IMR-90 (cell line): ENCODE results near the gene SBK3. TPM values are rescaled to one million over a fixed set of nuclear protein-coding genes. Genes with fewer than 3 reads are reported as not detected.

Experiments
- ATAC-seq: fragments of 200-7000 bp; cut with Tn5 transposase; 2 replicates; pipeline ENCODE4 v1.9.1; 2020; ENCODE audit warnings: low read depth, mild to moderate bottlenecking, moderate library complexity
- BruUV-seq: library from RNA; stranded (reverse); fragments of 400-500 nt; replicated peaks from 2 replicates; lab custom pipeline; 2021; lab: Mats Ljungman, UMichigan
- CTCF ChIA-PET: fragments of 300-600 bp; formaldehyde crosslinking; extraction: SDS; loops from one replicate; lab custom pipeline; 2021; ENCODE audit warnings: antibody characterized with exemption; lab: Yijun Ruan, JAX
- POLR2A ChIA-PET: fragments of 300-600 bp; sonication (Branson Sonifier 250); formaldehyde crosslinking; loops from one replicate; lab custom pipeline; 2022; ENCODE audit warnings: antibody characterized with exemption; ENCODE audit not compliant: unreplicated experiment; lab: Charles Lee
- DNase-seq: peaks from one replicate; pipeline ENCODE4 v3.0.0; 2013
- H2AFZ ChIP-seq: replicated peaks from 2 replicates; pipeline ENCODE3; 2013; ENCODE audit warnings: low read length, mild to moderate bottlenecking; ENCODE audit not compliant: poor library complexity
- H2AK5ac ChIP-seq: 2 replicates; pipeline ENCODE4 v1.6.1; 2013; ENCODE audit warnings: low read depth, low read length, inconsistent platforms
- H2AK9ac ChIP-seq: replicated peaks from 2 replicates; pipeline ENCODE3; 2013; ENCODE audit warnings: mild to moderate bottlenecking, low read depth, low read length, moderate library complexity; ENCODE audit not compliant: poor library complexity
- H2BK120ac ChIP-seq: 2 replicates; pipeline ENCODE4 v1.6.1; 2013; ENCODE audit warnings: low read depth, low read length, inconsistent platforms
- H2BK15ac ChIP-seq: 3 replicates; pipeline ENCODE4 v1.6.1; 2013; ENCODE audit warnings: low read depth, low read length, inconsistent platforms
- H2BK20ac ChIP-seq: 2 replicates; pipeline ENCODE4 v1.6.1; 2013; ENCODE audit warnings: low read depth, mild to moderate bottlenecking, inconsistent platforms, low read length, moderate library complexity
- H2BK5ac ChIP-seq: 2 replicates; pipeline ENCODE4 v1.6.1; 2013; ENCODE audit warnings: mild to moderate bottlenecking, low read depth, low read length, inconsistent platforms; ENCODE audit not compliant: poor library complexity, severe bottlenecking
- H3K14ac ChIP-seq: replicated peaks from 2 replicates; pipeline ENCODE4 v1.6.1; 2013; ENCODE audit warnings: low read depth, low read length, inconsistent platforms
- H3K18ac ChIP-seq: 2 replicates; pipeline ENCODE4 v1.6.1; 2013; ENCODE audit warnings: low read depth, low read length, control low read depth
- H3K23ac ChIP-seq: 2 replicates; pipeline ENCODE4 v1.6.1; 2013; ENCODE audit warnings: low read depth, low read length, inconsistent platforms
- H3K27ac ChIP-seq: 2 replicates; pipeline ENCODE4 v1.5.1; 2013; ENCODE audit warnings: mild to moderate bottlenecking, control low read depth, low read length; ENCODE audit not compliant: insufficient read depth
- H3K27me3 ChIP-seq: 2 replicates; pipeline ENCODE4 v1.6.1; 2013; ENCODE audit warnings: low read length; ENCODE audit not compliant: control insufficient read depth, insufficient read depth
- H3K36me3 ChIP-seq: 2 replicates; pipeline ENCODE4 v1.6.1; 2013; ENCODE audit warnings: low read length, mixed read lengths; ENCODE audit not compliant: control insufficient read depth, insufficient read depth
- H3K4ac ChIP-seq: 2 replicates; pipeline ENCODE4 v1.6.1; 2013; ENCODE audit warnings: low read depth, low read length, inconsistent platforms
- H3K4me1 ChIP-seq: 2 replicates; pipeline ENCODE4 v1.6.1; 2013; ENCODE audit warnings: low read length, mixed read lengths; ENCODE audit not compliant: control insufficient read depth, insufficient read depth
- H3K4me2 ChIP-seq: 2 replicates; pipeline ENCODE4 v1.6.1; 2013; ENCODE audit warnings: low read depth, mild to moderate bottlenecking, control low read depth, low read length, moderate library complexity
- H3K4me3 ChIP-seq: 2 replicates; pipeline ENCODE4 v1.5.1; 2013; ENCODE audit warnings: low read depth, mild to moderate bottlenecking, control low read depth, low read length, moderate library complexity; ENCODE audit not compliant: insufficient read depth
- H3K56ac ChIP-seq: 2 replicates; pipeline ENCODE4 v1.6.1; 2013; ENCODE audit warnings: low read length, inconsistent platforms; ENCODE audit not compliant: insufficient read depth; ENCODE audit errors: extremely low read depth
- H3K79me1 ChIP-seq, 2 experiments: 2 replicates each; pipeline ENCODE4 v1.6.1; 2013; ENCODE audit warnings: low read length in 2 of 2, inconsistent platforms in 1 of 2, low read depth in 1 of 2
- H3K9ac ChIP-seq: 2 replicates; pipeline ENCODE4 v1.6.1; 2013; ENCODE audit warnings: low read depth, low read length, control low read depth
- H3K9me1 ChIP-seq: 2 replicates; pipeline ENCODE4 v1.6.1; 2013; ENCODE audit warnings: low read length, inconsistent platforms; ENCODE audit not compliant: insufficient read depth
- H3K9me3 ChIP-seq: 2 replicates; pipeline ENCODE4 v1.6.1; 2013; ENCODE audit warnings: low read length; ENCODE audit not compliant: control insufficient read depth, insufficient read depth
- H4K20me1 ChIP-seq: 2 replicates; pipeline ENCODE4 v1.6.1; 2013; ENCODE audit warnings: low read length, inconsistent platforms; ENCODE audit not compliant: insufficient read depth
- H4K5ac ChIP-seq: 2 replicates; pipeline ENCODE4 v1.6.1; 2013; ENCODE audit warnings: mild to moderate bottlenecking, low read depth, low read length, control low read depth
- H4K8ac ChIP-seq, 2 experiments: 2 replicates each; pipeline ENCODE4 v1.6.1; 2013; ENCODE audit warnings: low read depth in 2 of 2, low read length in 2 of 2, control low read depth in 1 of 2, inconsistent platforms in 1 of 2
- H4K91ac ChIP-seq: 2 replicates; pipeline ENCODE4 v1.6.1; 2013; ENCODE audit warnings: low read depth, low read length, inconsistent platforms; ENCODE audit not compliant: insufficient read depth
- BHLHE40 ChIP-seq: fragments of 150-350 bp; IDR thresholded peaks from 2 replicates; pipeline ENCODE4 v1.6.1; 2016; ENCODE audit warnings: mild to moderate bottlenecking, low read depth, low read length
- CEBPB ChIP-seq: IDR thresholded peaks from 2 replicates; pipeline ENCODE4 v1.6.1; 2012; ENCODE audit warnings: low read depth, low read length, improper control_type of control experiment
- CHD1 ChIP-seq: IDR thresholded peaks from 2 replicates; pipeline ENCODE4 v1.6.1; 2012; ENCODE audit warnings: low read depth, low read length, improper control_type of control experiment
- CTCF ChIP-seq: conservative IDR thresholded peaks from 2 replicates; pipeline ENCODE4 v1.5.1; 2012; ENCODE audit warnings: mild to moderate bottlenecking, low read depth, low read length, improper control_type of control experiment
- ELK1 ChIP-seq: fragments of 150-350 bp; IDR thresholded peaks from 2 replicates; pipeline ENCODE4 v1.6.1; 2016; ENCODE audit warnings: low read depth, mild to moderate bottlenecking, low read length, moderate library complexity, borderline replicate concordance
- FOS ChIP-seq: fragments of 150-350 bp; IDR thresholded peaks from 2 replicates; pipeline ENCODE4 v1.6.1; 2016; ENCODE audit warnings: low read depth, low read length
- MAFK ChIP-seq: IDR thresholded peaks from 2 replicates; pipeline ENCODE4 v1.6.1; 2012; ENCODE audit warnings: low read depth, low read length, improper control_type of control experiment
- MAZ ChIP-seq: IDR thresholded peaks from 2 replicates; pipeline ENCODE4 v1.6.1; 2012; ENCODE audit warnings: low read depth, mild to moderate bottlenecking, low read length, improper control_type of control experiment, moderate library complexity, borderline replicate concordance
- MXI1 ChIP-seq: IDR thresholded peaks from 2 replicates; pipeline ENCODE4 v1.6.1; 2012; ENCODE audit warnings: low read depth, mild to moderate bottlenecking, low read length, moderate library complexity, borderline replicate concordance
- NFE2L2 ChIP-seq: fragments of 150-350 bp; IDR thresholded peaks from 2 replicates; pipeline ENCODE4 v1.6.1; 2016; ENCODE audit warnings: low read depth, mild to moderate bottlenecking, low read length
- POLR2A ChIP-seq: IDR thresholded peaks from 2 replicates; pipeline ENCODE4 v1.6.1; 2012; ENCODE audit warnings: mild to moderate bottlenecking, low read depth, low read length
- RAD21 ChIP-seq: IDR thresholded peaks from 2 replicates; pipeline ENCODE4 v1.6.1; 2012; ENCODE audit warnings: low read length, improper control_type of control experiment
- RCOR1 ChIP-seq: IDR thresholded peaks from 2 replicates; pipeline ENCODE4 v1.6.1; 2012; ENCODE audit warnings: mild to moderate bottlenecking, low read length, improper control_type of control experiment; ENCODE audit not compliant: insufficient replicate concordance
- RFX5 ChIP-seq: IDR thresholded peaks from 2 replicates; pipeline ENCODE4 v1.8.0; 2012; ENCODE audit warnings: low read depth, mild to moderate bottlenecking, low read length, moderate library complexity
- SMC3 ChIP-seq: fragments of 150-350 bp; IDR thresholded peaks from 2 replicates; pipeline ENCODE4 v1.6.1; 2016; ENCODE audit warnings: low read depth, mild to moderate bottlenecking, antibody characterized with exemption, low read length, moderate library complexity
- USF2 ChIP-seq: fragments of 150-350 bp; IDR thresholded peaks from 2 replicates; pipeline ENCODE4 v1.6.1; 2017; ENCODE audit warnings: mild to moderate bottlenecking, antibody characterized with exemption, low read length, low read depth
- WGBS, 2 experiments: methylation state at CpG; one replicate each; pipeline versions ENCODE4 v1.1.5 to v1.1.7; 2013; ENCODE audit warnings: missing lambda C conversion rate in 2 of 2; ENCODE audit not compliant: insufficient read length in 1 of 2; ENCODE audit errors: extremely low coverage in 2 of 2; 5-methylcytosine and 5-hydroxymethylcytosine counted together
- dilution Hi-C: fragments of 300-500 bp; cut with HindIII; formaldehyde crosslinking; loops from one replicate; pipeline ENCODE4 v1.14.3; 2018; ENCODE audit warnings: low sequenced_read_pairs; ENCODE audit not compliant: unreplicated experiment
- in situ Hi-C: fragments of 300-500 bp; cut with MboI; formaldehyde crosslinking; loops from 3 replicates; pipeline ENCODE4 v1.14.3; 2019; ENCODE audit warnings: low sequenced_read_pairs, inconsistent platforms, mixed read lengths
- intact Hi-C: fragments of 100-400 bp; cut with micrococcal nuclease; formaldehyde crosslinking; loops from 2 replicates; pipeline ENCODE4 v1.10.0; 2022
- polyA plus RNA-seq, 3 experiments: library from polyadenylated mRNA; depleted of rRNA; stranded (reverse); fragments of >200 nt; gene quantifications; 2 replicates each; pipeline ENCODE4 v1.2.3, GENCODE V29; 2012; ENCODE audit warnings: low replicate concordance in 1 of 3
- total RNA-seq: library from RNA; depleted of rRNA; stranded (reverse); fragments of >200 nt; gene quantifications from 2 replicates; pipeline ENCODE4 v1.2.3, GENCODE V29; 2012

Gene SBK3
- total and polyA plus RNA-seq, 2 of the 4 experiments (the other 2 are of a cell fraction), result 0.05 to 0.18 TPM

GRCh38 chr19:55538132-55538531 is 7.2 kb downstream of the SBK3 start:
- H3K4ac ChIP-seq, result peak overlapping the region; percentile 22; the same call in 1 of the 2 replicates
- WGBS, 2 experiments, result 79% methylated on average over 2 of the region's 5 CpGs; no CpG with 5 or more reads in 1 of the 2 experiments
- 0 out of 2 replicates have a peak, but pooled peaks cover 2% of the 10 kb centered on the region for H3K9me1 ChIP-seq
- H3K27me3 ChIP-seq, result no peaks in the 10 kb centered on the region; the same call in 1 of the 2 replicates
- ChIA-PET CTCF (no interaction called here), POLR2A (no interaction called here)
- BruUV-seq, result no TSS peak
- H2BK5ac ChIP-seq, result no peak overlapping the region
- no peak overlapping the region for H2AFZ ChIP-seq
- in situ Hi-C loops (no loop called here), dilution Hi-C loops (no loop called here), intact Hi-C loops (no loop called here)
- no peak overlapping the region for H3K9ac ChIP-seq
- no peak overlapping the region for H3K56ac ChIP-seq
- DNase-seq, result no peak
- no peak overlapping the region for H2AK9ac ChIP-seq
- H3K79me1 ChIP-seq, result no peaks in the 10 kb centered on the region
- no peak overlapping the region for H3K23ac ChIP-seq
- H2BK15ac ChIP-seq, result no peak overlapping the region
- 0 out of 2 replicates have a peak overlapping the region, but pooled peaks have one; percentile 15 for H2BK120ac ChIP-seq
- no peak overlapping the region for H3K18ac ChIP-seq
- ATAC-seq, result no peak
- H4K8ac ChIP-seq, result 0 out of 4 replicates have a peak overlapping the region, but pooled peaks of 1 of the 2 experiments have one; percentile 10
- no peak overlapping the region for H3K27ac ChIP-seq
- no peak overlapping the region for H3K4me2 ChIP-seq
- H4K5ac ChIP-seq, result no peak overlapping the region
- H4K91ac ChIP-seq, result no peak overlapping the region
- H3K4me3 ChIP-seq, result no peak overlapping the region
- H4K20me1 ChIP-seq, result no peaks in the 10 kb centered on the region
- H3K9me3 ChIP-seq, result no peaks in the 10 kb centered on the region; the same call in 1 of the 2 replicates
- H2BK20ac ChIP-seq, result no peak overlapping the region
- TF ChIP-seq POLR2A (no peak), CTCF (no peak), RAD21 (no peak), ELK1 (no peak), MXI1 (no peak), NFE2L2 (no peak), FOS (no peak), RCOR1 (no peak), CHD1 (no peak), MAZ (no peak), MAFK (no peak), CEBPB (no peak), USF2 (no peak), SMC3 (no peak), RFX5 (no peak), BHLHE40 (no peak)
- no peak overlapping the region for H2AK5ac ChIP-seq
- no peaks in the 10 kb centered on the region for H3K36me3 ChIP-seq
- H3K4me1 ChIP-seq, result no peaks in the 10 kb centered on the region; the same call in 1 of the 2 replicates
- H3K14ac ChIP-seq, result no peak overlapping the region
